K562 (cell line): ENCODE measurements around the gene CGN. TPM values are rescaled to one million over a fixed set of nuclear protein-coding genes. Genes with fewer than 3 reads are reported as not detected.

ENCODE experiments used
- ATAC-seq: fragments of 200-7000 bp; cut with Tn5 transposase; 3 replicates; pipeline ENCODE4 v1.9.1; 2020; ENCODE audit warnings: moderate library complexity
- BruUV-seq: library from RNA; stranded (reverse); fragments of 400-500 nt; replicated peaks from 2 replicates; lab custom pipeline; 2021; lab: Mats Ljungman, UMichigan
- CTCF ChIA-PET: fragments of 300-600 bp; formaldehyde crosslinking; extraction: SDS; loops from one replicate; lab custom pipeline; 2021; ENCODE audit warnings: low intra/inter-chr PET ratio; lab: Yijun Ruan, JAX
- POLR2A ChIA-PET: fragments of 300-600, 350-650 bp; sonication (Branson Sonifier 250); formaldehyde crosslinking; extraction: SDS; loops from one replicate; lab custom pipeline; 2021; ENCODE audit warnings: antibody characterized with exemption, inconsistent platforms; lab: Yijun Ruan, JAX
- DNase-seq, 4 experiments: peaks; one replicate each; pipeline versions ENCODE4 v3.0.0 to v3.0.0-alpha.2; 2011 to 2018; ENCODE audit warnings: low spot score in 3 of 4, mixed read lengths in 3 of 4; ENCODE audit errors: extremely low read depth in 1 of 4
- FAIRE-seq: peaks from 2 replicates; lab custom pipeline; 2011; peaks lifted over from hg19 to GRCh38; lab: Jason Lieb, UNC
- H2AFZ ChIP-seq: 2 replicates; pipeline ENCODE4 v1.6.0; 2011; ENCODE audit warnings: low read depth, low read length, control low read depth, inconsistent platforms
- H3K27ac ChIP-seq: fragments of 200-600 bp; 3 replicates; pipeline ENCODE4 v1.8.0; 2011; ENCODE audit warnings: low read depth, mild to moderate bottlenecking, control low read depth, inconsistent platforms, low read length, moderate library complexity, mixed read lengths; ENCODE audit errors: extremely low read depth
- H3K27me3 ChIP-seq, 2 experiments: fragments of 300-600 bp in 1 of 2; 2 replicates in 1 of 2; 3 replicates in 1 of 2; pipeline versions ENCODE4 v1.6.0 to v1.8.0; 2011; ENCODE audit warnings: inconsistent platforms in 2 of 2, low read length in 2 of 2, mild to moderate bottlenecking in 1 of 2, mixed read lengths in 1 of 2, moderate library complexity in 1 of 2; ENCODE audit not compliant: control insufficient read depth in 2 of 2, insufficient read depth in 2 of 2
- H3K36me3 ChIP-seq: fragments of 300-600 bp; 3 replicates; pipeline ENCODE4 v1.8.0; 2011; ENCODE audit warnings: mild to moderate bottlenecking, low read length, inconsistent platforms; ENCODE audit not compliant: control insufficient read depth, insufficient read depth
- H3K4me1 ChIP-seq, 2 experiments: fragments of 200-600 bp in 1 of 2; replicated peaks in 1 of 2; 2 replicates in 1 of 2; 3 replicates in 1 of 2; pipeline versions ENCODE4 v1.5.1 to v1.8.0; 2011; ENCODE audit warnings: inconsistent platforms in 2 of 2, low read length in 2 of 2, mild to moderate bottlenecking in 1 of 2, mixed read lengths in 1 of 2, moderate library complexity in 1 of 2; ENCODE audit not compliant: control insufficient read depth in 2 of 2, insufficient read depth in 2 of 2
- H3K4me2 ChIP-seq: 2 replicates; pipeline ENCODE4 v1.6.1; 2011; ENCODE audit warnings: low read length, control low read depth, inconsistent platforms, mixed read lengths; ENCODE audit not compliant: insufficient read depth
- H3K4me3 ChIP-seq: fragments of 200-600 bp; sonication (generic), shearing (Covaris generic); 2 replicates; pipeline ENCODE4 v1.5.1; 2016; ENCODE audit warnings: control low read depth, inconsistent platforms
- H3K79me2 ChIP-seq: fragments of 200-600 bp; 3 replicates; pipeline ENCODE4 v1.8.0; 2011; ENCODE audit warnings: low read length, inconsistent platforms; ENCODE audit not compliant: control insufficient read depth, insufficient read depth
- H3K9ac ChIP-seq, 2 experiments: 2 replicates each; pipeline versions ENCODE4 v1.6.0 to v1.6.1; 2011; ENCODE audit warnings: low read depth in 2 of 2, low read length in 2 of 2, control low read depth in 1 of 2, inconsistent platforms in 1 of 2, mild to moderate bottlenecking in 1 of 2, mixed read lengths in 1 of 2; ENCODE audit not compliant: insufficient read depth in 1 of 2
- H3K9me1 ChIP-seq: one replicate; pipeline ENCODE4 v1.6.0; 2011; ENCODE audit warnings: inconsistent platforms, mild to moderate bottlenecking, low read length, moderate library complexity; ENCODE audit not compliant: control insufficient read depth, insufficient read depth
- H3K9me3 ChIP-seq: replicated peaks from 2 replicates; pipeline ENCODE4 v1.5.1; 2011; ENCODE audit warnings: low read depth, low read length, inconsistent platforms; ENCODE audit not compliant: control insufficient read depth, insufficient read depth
- H4K20me1 ChIP-seq: replicated peaks from 2 replicates; pipeline ENCODE4 v1.6.1; 2011; ENCODE audit warnings: low read length, inconsistent platforms, mixed read lengths; ENCODE audit not compliant: control insufficient read depth, insufficient read depth
- TRIM25 ChIP-seq: fragments of 450-650 bp; IDR thresholded peaks from 2 replicates; pipeline ENCODE4 v1.7.0; 2016; ENCODE audit warnings: borderline replicate concordance
- ZBTB26 ChIP-seq: fragments of 450-650 bp; formaldehyde crosslinking; IDR thresholded peaks from 2 replicates; pipeline ENCODE4 v1.4.0; 2022; ENCODE audit warnings: missing genetic modification characterization
- ZEB2 ChIP-seq: fragments of 450-650 bp; IDR thresholded peaks from 2 replicates; pipeline ENCODE4 v1.6.1; 2016
- ZFP30 ChIP-seq: fragments of 250-450 bp; sonication (Bioruptor Pico); IDR thresholded peaks from 2 replicates; pipeline ENCODE4 v1.8.0; 2022; ENCODE audit warnings: moderate library complexity, mild to moderate bottlenecking, inconsistent platforms, borderline replicate concordance
- ZFP91 ChIP-seq: sonication (generic); formaldehyde crosslinking; IDR thresholded peaks from 2 replicates; pipeline ENCODE4 v1.8.0; 2022; ENCODE audit warnings: mild to moderate bottlenecking, missing genetic modification reagents
- ZNF124 ChIP-seq: sonication (generic); formaldehyde crosslinking; IDR thresholded peaks from 2 replicates; pipeline ENCODE4 v1.8.1; 2022; ENCODE audit warnings: missing genetic modification reagents
- ZNF280B ChIP-seq: fragments of 250-450 bp; sonication (Bioruptor Pico); IDR thresholded peaks from 2 replicates; pipeline ENCODE4 v1.5.1; 2021; ENCODE audit warnings: mild to moderate bottlenecking
- ZNF408 ChIP-seq: fragments of 250-450 bp; sonication (Bioruptor Pico); IDR thresholded peaks from 2 replicates; pipeline ENCODE4 v1.4.0; 2020; ENCODE audit warnings: low read depth, mild to moderate bottlenecking, moderate library complexity
- ZNF766 ChIP-seq: fragments of 200-800 bp; sonication (Bioruptor generic); conservative IDR thresholded peaks from 2 replicates; pipeline ENCODE4 v1.6.1; 2016; ENCODE audit warnings: missing genetic modification characterization, missing compliant biosample characterization
- WGBS: fragments of 100-300 bp; shearing (Covaris generic); methylation state at CpG from one replicate; pipeline ENCODE4 v1.1.6; 2016; ENCODE audit warnings: low coverage, mixed read lengths; ENCODE audit not compliant: insufficient coverage; ENCODE audit errors: missing lambda C conversion rate; 5-methylcytosine and 5-hydroxymethylcytosine counted together
- in situ Hi-C: fragments of 300-500 bp; cut with MboI; formaldehyde crosslinking; loops from 4 replicates; pipeline ENCODE4 v1.15.0; 2018; ENCODE audit warnings: inconsistent platforms, mixed read lengths
- intact Hi-C: fragments of 100-400 bp; cut with micrococcal nuclease; formaldehyde crosslinking; loops from 2 replicates; pipeline ENCODE4 v1.14.2; 2022
- polyA plus RNA-seq, 8 experiments: library from polyadenylated mRNA; depleted of rRNA in 4 of 8; stranded (reverse) in 5 of 8; unstranded in 3 of 8; fragments of >200 nt; fragmentation: Nextera tagmentation in 2 of 8; fragmentation: Illumina TruSeq in 1 of 8; extraction: Ambion mirVana in 2 of 8; extraction: Trizol in 1 of 8; gene quantifications; 2 replicates each; pipeline versions ENCODE4 v1.2.1 to v1.2.3, GENCODE V29; 2011 to 2014; ENCODE audit warnings: inconsistent platforms in 1 of 8, missing spikeins in 1 of 8
- total RNA-seq, 7 experiments: library from RNA; depleted of rRNA in 6 of 7; stranded (reverse); fragments of >200 nt in 6 of 7; fragmentation: Illumina TruSeq in 2 of 7; extraction: Trizol in 2 of 7; gene quantifications; 2 replicates each; pipeline versions ENCODE4 v1.2.1 to v1.2.3, GENCODE V29; 2011 to 2021; ENCODE audit warnings: low replicate concordance in 1 of 7

Gene CGN
- total and polyA plus RNA-seq, 9 of the 15 experiments (the other 6 are each of a cell fraction or from before 2014, with no cell fraction given) = 0.03 to 1.4 (median 0.14) TPM; not detected in 2

GRCh38 chr1:151562661-151563060 is 51.5 kb downstream of the CGN start:
- Histone ChIP-seq H4K20me1 (0 out of 2 replicates have a peak, but pooled peaks cover 4% of the 10 kb centered on the region), H3K4me1 (no peaks in the 10 kb centered on the region), H3K79me2 (no peaks in the 10 kb centered on the region), H3K36me3 (no peaks in the 10 kb centered on the region), H3K9me1 (no peaks in the 10 kb centered on the region), H3K27ac (no peak overlapping the region), H3K9ac (no peak overlapping the region), H2AFZ (no peak overlapping the region), H3K9me3 (no peaks in the 10 kb centered on the region), H3K27me3 (peaks cover 11 to 23% of the 10 kb centered on the region in 2 experiments), H3K4me3 (no peak overlapping the region), H3K4me2 (no peak overlapping the region)
- ATAC-seq (no peak), FAIRE-seq (peak; percentile 51), DNase-seq (no peak)
- ChIA-PET CTCF (no interaction called here), POLR2A (interaction anchor here (1.0 to 1.4 kb wide), 2 partner anchors 17 to 19 kb away, joined by 3 to 4 read pairs; no protein-coding TSS in a partner anchor)
- intact Hi-C loops (no loop called here), in situ Hi-C loops (no loop called here)
- WGBS = 0% methylated on average over 1 of the region's 1 CpG
- no peak for TF ChIP-seq ZFP30
- no peak for TF ChIP-seq ZNF766 (CRISPR knock-in tag)
- TF ChIP-seq ZNF124 (CRISPR knock-in tag) = no peak
- TF ChIP-seq ZEB2 = no peak
- no peak for TF ChIP-seq ZNF280B (CRISPR knock-in tag)
- TF ChIP-seq ZBTB26 = no peak
- TF ChIP-seq ZFP91 (CRISPR knock-in tag) = no peak
- no peak for TF ChIP-seq ZNF408
- no peak for TF ChIP-seq TRIM25
- BruUV-seq = no TSS peak
